Gastrocnemius medialis (tissue), 4 donors: ENCODE data around the gene USP20. TPM values are rescaled to one million over a fixed set of nuclear protein-coding genes. Genes with fewer than 3 reads are reported as not detected.

Source experiments
- ATAC-seq, 2 donors: fragments of 150-250 bp; one replicate each; pipeline ENCODE4 v1.9.1; 2016
- DNase-seq, 2 donors: peaks; one replicate each; pipeline ENCODE4 v3.0.0-alpha.2; 2019
- H3K27ac ChIP-seq, 4 donors: fragments of 200-600 bp; sonication (generic); 1 replicate in 1 of 4; 2 replicates in 3 of 4; pipeline ENCODE4 v1.5.1; 2016 to 2018; ENCODE audit warnings: mild to moderate bottlenecking in 2 of 4, moderate library complexity in 1 of 4
- H3K27me3 ChIP-seq, 3 donors: fragments of 200-600 bp; sonication (generic) in 2 of 3; 1 replicate in 1 of 3; 2 replicates in 2 of 3; pipeline versions ENCODE4 v1.5.1 to v1.6.0; 2016 to 2019; ENCODE audit warnings: mild to moderate bottlenecking in 1 of 3, moderate library complexity in 1 of 3
- H3K36me3 ChIP-seq, 2 donors: fragments of 200-600 bp; sonication (generic) in 1 of 2; one replicate each; pipeline ENCODE4 v1.5.1; 2017 to 2018
- H3K4me1 ChIP-seq, 2 donors: fragments of 200-600 bp; sonication (generic) in 1 of 2; one replicate each; pipeline ENCODE4 v1.5.1; 2016 to 2017; ENCODE audit warnings: mild to moderate bottlenecking in 2 of 2
- H3K4me3 ChIP-seq, 4 donors: fragments of 200-600 bp; sonication (generic) in 3 of 4; 1 replicate in 1 of 4; 2 replicates in 3 of 4; pipeline ENCODE4 v1.5.1; 2016 to 2019; ENCODE audit warnings: mild to moderate bottlenecking in 2 of 4
- H3K9me3 ChIP-seq, 3 donors: fragments of 200-600 bp; sonication (generic) in 2 of 3; 1 replicate in 1 of 3; 2 replicates in 2 of 3; pipeline ENCODE4 v1.5.1; 2016 to 2019
- POLR2A ChIP-seq, 2 donors: fragments of 450-650 bp; IDR thresholded peaks; one replicate each; pipeline ENCODE4 v1.6.1; 2017; ENCODE audit warnings: antibody characterized with exemption in 2 of 2, mild to moderate bottlenecking in 2 of 2, moderate library complexity in 2 of 2
- in situ Hi-C, 4 donors: fragments of 200-750 bp; cut with MboI; loops; one replicate each; pipeline versions ENCODE4 v1.15.0 to v1.8.0; 2017; ENCODE audit warnings: low sequenced_read_pairs in 4 of 4
- intact Hi-C: fragments of 100-400 bp; cut with DNase I; formaldehyde crosslinking; loops from one replicate; pipeline ENCODE4 v1.15.1; 2023; ENCODE audit warnings: low total_unique reads
- total RNA-seq, 4 donors: library from RNA; depleted of rRNA; stranded (reverse); fragments of >200 nt; gene quantifications; one replicate each; pipeline versions ENCODE4 v1.1.0 to v1.2.3, GENCODE V29; 2016
- TF ChIP-seq, protein P1 (sequence below), 5 experiments: fragments of 450-650 bp in 3 of 5; fragments of 200-600 bp in 2 of 5; sonication (generic) in 2 of 5; IDR thresholded peaks in 4 of 5; conservative IDR thresholded peaks in 1 of 5; 1 replicate in 4 of 5; 2 replicates in 1 of 5; pipeline ENCODE4 v1.5.1; 2016 to 2019; ENCODE audit warnings: antibody characterized with exemption in 5 of 5, mild to moderate bottlenecking in 3 of 5, moderate library complexity in 3 of 5

Gene USP20
- total RNA-seq, 4 donors from 2014 or later: 13.4 to 25.4 (median 18.6) TPM

DNA sequence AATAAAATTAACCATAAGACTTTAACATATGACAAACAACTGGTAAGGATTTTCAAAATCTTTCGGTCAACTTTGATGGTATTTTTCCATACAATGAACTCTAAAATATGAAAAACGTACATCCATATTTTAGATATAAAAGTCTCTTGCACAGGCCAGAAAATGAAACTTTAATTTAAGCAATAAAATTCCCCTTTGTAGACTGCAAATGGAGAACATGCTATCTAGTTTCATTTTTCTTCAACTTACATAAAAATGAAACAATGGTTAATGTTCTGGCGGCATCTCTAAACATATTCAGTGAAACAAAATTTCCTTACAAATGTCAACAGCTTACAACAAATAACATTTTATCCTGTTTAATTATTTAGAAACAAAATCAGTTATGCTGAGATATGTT lies 84.0 kb downstream of the USP20 start:
- TF ChIP-seq POLR2A (IDR thresholded peaks at IDR 0.05): no peak
- intact Hi-C loops: no loop called here
- H3K27ac ChIP-seq: no peak overlapping the region
- no peak for DNase-seq
- H3K36me3 ChIP-seq: peaks cover 0 to 30% of the 10 kb centered on the region in 2 donors
- no peaks in the 10 kb centered on the region for H3K27me3 ChIP-seq
- H3K9me3 ChIP-seq: no peaks in the 10 kb centered on the region
- H3K4me3 ChIP-seq: no peak overlapping the region
- H3K4me1 ChIP-seq: no peaks in the 10 kb centered on the region
- no peak for ATAC-seq
- in situ Hi-C loops: no loop called here

DNA sequence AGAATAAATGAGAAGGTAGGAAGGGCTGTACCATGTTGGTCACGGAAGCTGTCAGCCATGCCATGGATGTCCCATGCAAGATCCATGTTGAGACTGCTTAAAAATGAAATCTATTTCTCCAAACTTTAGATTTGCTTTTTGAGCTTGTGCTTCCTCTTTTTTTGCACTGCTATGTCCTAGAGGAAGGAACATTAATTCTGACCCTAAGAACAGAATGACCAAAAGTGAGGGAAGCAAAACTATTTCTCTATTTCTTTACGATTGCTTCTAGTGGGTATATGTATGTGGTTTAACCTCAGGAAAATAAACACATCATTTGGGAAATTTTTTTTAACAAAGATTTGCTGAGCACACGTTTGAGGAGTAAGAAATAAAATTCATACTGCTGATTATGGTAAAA lies 84.6 kb downstream of the USP20 start:
- intact Hi-C loops (no loop called here), in situ Hi-C loops (no loop called here)
- DNase-seq: no peak
- no peak overlapping the region for H3K4me3 ChIP-seq
- no peaks in the 10 kb centered on the region for H3K4me1 ChIP-seq
- ATAC-seq: no peak
- TF ChIP-seq POLR2A (IDR thresholded peaks at IDR 0.05): no peak
- TF ChIP-seq, protein P1, sequence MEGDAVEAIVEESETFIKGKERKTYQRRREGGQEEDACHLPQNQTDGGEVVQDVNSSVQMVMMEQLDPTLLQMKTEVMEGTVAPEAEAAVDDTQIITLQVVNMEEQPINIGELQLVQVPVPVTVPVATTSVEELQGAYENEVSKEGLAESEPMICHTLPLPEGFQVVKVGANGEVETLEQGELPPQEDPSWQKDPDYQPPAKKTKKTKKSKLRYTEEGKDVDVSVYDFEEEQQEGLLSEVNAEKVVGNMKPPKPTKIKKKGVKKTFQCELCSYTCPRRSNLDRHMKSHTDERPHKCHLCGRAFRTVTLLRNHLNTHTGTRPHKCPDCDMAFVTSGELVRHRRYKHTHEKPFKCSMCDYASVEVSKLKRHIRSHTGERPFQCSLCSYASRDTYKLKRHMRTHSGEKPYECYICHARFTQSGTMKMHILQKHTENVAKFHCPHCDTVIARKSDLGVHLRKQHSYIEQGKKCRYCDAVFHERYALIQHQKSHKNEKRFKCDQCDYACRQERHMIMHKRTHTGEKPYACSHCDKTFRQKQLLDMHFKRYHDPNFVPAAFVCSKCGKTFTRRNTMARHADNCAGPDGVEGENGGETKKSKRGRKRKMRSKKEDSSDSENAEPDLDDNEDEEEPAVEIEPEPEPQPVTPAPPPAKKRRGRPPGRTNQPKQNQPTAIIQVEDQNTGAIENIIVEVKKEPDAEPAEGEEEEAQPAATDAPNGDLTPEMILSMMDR (IDR thresholded peaks at IDR 0.05 in 4 of 5, conservative IDR thresholded peaks at IDR 0.05 in 1 of 5): no peak
- no peak overlapping the region for H3K27ac ChIP-seq
- no peaks in the 10 kb centered on the region for H3K9me3 ChIP-seq
- no peaks in the 10 kb centered on the region for H3K27me3 ChIP-seq
- H3K36me3 ChIP-seq: peaks cover 0 to 36% of the 10 kb centered on the region in 2 donors

DNA sequence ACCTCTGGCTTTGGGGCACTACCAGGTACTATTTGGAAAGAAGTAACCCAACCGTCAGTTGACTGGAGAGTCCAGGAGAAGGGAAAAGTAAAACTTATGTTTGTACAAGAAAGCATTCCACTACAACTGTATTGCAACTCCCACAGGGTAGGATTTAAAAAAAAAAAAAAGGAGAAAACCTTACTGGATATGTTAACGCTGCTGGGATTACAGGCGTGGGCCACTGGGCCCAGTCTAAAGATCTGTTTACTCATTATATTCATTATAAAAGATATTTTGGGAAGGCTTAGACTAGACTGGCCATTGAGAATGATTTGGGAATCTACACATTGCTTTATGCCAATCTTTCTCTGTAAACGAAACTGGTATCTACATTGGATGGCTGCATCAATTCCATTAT lies 86.6 kb downstream of the USP20 start:
- Histone ChIP-seq H3K27me3 (no peaks in the 10 kb centered on the region), H3K27ac (no peak overlapping the region), H3K4me3 (no peak overlapping the region), H3K9me3 (no peaks in the 10 kb centered on the region), H3K4me1 (no peaks in the 10 kb centered on the region), H3K36me3 (peaks cover 0 to 49% of the 10 kb centered on the region in 2 donors)
- in situ Hi-C loops: no loop called here
- DNase-seq (no peak), ATAC-seq (no peak)
- TF ChIP-seq, protein P1 (IDR thresholded peaks at IDR 0.05 in 4 of 5, conservative IDR thresholded peaks at IDR 0.05 in 1 of 5): no peak
- TF ChIP-seq POLR2A (IDR thresholded peaks at IDR 0.05): no peak
- intact Hi-C loops: no loop called here

DNA sequence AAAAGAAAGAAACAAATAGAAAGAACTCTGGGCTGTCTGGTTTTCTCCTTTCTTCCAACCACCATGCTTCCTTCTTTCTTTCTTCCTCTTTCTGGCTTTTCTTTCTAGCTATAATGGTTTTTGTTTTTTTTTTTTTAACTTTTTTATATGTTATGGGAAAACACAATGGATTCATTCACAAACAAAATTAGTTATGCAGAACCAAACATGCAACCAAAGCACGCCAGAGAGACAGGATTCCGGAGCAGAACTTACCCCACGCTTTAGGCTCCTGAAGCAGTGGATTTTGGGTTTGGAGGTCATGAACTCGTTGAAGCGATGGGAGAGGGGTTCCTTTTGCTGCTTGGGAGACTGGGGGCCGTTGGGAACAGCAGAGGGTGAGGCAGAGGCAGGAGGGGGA lies 88.3 kb downstream of the USP20 start:
- Histone ChIP-seq H3K27me3 (no peaks in the 10 kb centered on the region), H3K4me1 (no peaks in the 10 kb centered on the region), H3K27ac (no peak overlapping the region), H3K4me3 (no peak overlapping the region), H3K9me3 (no peaks in the 10 kb centered on the region), H3K36me3 (peaks cover 0 to 64% of the 10 kb centered on the region in 2 donors)
- in situ Hi-C loops: no loop called here
- intact Hi-C loops: no loop called here
- DNase-seq (no peak), ATAC-seq (no peak)
- TF ChIP-seq, protein P1 (IDR thresholded peaks at IDR 0.05 in 4 of 5, conservative IDR thresholded peaks at IDR 0.05 in 1 of 5): no peak
- no peak for TF ChIP-seq POLR2A (IDR thresholded peaks at IDR 0.05)

DNA sequence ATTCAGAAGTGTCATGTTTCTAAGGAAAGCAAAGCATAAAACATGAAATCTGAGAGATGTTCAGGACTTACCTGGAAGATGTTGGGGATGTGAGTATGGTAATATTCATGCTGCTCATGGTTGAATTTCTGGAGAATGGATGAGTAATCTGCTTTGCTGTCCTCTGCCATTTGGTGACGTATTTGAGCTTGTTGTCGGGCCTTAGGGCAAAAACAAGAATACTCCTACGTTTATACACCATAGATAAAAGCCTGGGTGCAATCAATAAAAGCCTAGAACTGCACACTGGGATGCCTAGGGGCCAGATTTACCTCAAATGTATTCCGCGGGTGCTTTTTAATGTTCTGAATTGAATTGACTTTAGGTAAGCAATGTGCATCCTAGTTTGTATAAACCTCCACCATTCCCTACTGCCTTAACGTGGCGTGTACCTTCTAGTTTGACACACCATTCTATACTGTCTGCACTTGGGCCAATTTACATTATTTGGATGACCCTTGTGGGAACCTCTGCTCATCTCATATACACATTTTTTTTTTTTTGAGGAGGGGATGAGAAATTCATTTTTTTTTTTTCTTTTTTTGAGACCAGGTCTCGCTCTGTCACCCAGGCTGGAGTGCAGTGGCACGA lies 94.4 kb downstream of the USP20 start:
- H3K4me3 ChIP-seq: no peak overlapping the region
- H3K27ac ChIP-seq: no peak overlapping the region
- intact Hi-C loops: loop anchor here (10.0 kb wide), 1 partner anchor 55 kb away; no protein-coding TSS in a partner anchor
- no peaks in the 10 kb centered on the region for H3K27me3 ChIP-seq
- ATAC-seq: no peak
- in situ Hi-C loops: no loop called here
- no peak for DNase-seq
- peaks cover 0 to 36% of the 10 kb centered on the region in 2 donors for H3K36me3 ChIP-seq
- H3K4me1 ChIP-seq: peaks cover 22 to 26% of the 10 kb centered on the region in 2 donors
- no peak for TF ChIP-seq POLR2A (IDR thresholded peaks at IDR 0.05)
- TF ChIP-seq, protein P1 (IDR thresholded peaks at IDR 0.05 in 4 of 5, conservative IDR thresholded peaks at IDR 0.05 in 1 of 5): no peak
- H3K9me3 ChIP-seq: no peaks in the 10 kb centered on the region
